Stromal cell of bone marrow (primary cell): ENCODE results near the gene SDK1.

Experiments
- DNase-seq: peaks from one replicate; pipeline ENCODE4 v3.0.0-alpha.2; 2012; ENCODE audit warnings: low read depth

Gene SDK1

DNA sequence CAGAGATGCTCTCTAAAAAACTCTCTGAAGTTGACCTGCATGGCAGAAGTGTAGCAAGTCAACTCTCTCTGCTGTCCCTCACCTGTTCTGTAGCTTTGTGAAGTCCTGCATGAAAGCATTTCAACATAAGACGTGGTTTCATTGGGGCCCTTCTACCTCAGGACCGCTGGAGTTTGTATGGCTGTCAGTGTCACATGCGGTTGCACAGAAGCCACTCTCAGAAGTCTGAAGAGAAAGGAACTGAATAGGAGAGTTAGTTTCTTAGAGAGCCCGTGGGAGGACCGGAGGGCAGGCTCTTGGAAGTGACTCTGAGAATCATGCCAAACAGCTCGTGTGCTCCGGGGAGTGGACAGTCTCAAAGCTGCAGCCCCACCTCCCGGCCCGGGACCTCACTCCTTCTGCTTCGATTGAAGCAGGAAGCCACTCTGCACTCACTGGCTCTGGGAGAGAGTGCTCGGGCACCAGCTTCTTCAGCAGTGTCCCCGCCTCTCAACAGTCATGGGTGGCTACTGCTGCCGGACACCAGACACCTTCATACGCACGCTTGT, 486.7 kb downstream of the SDK1 start:
- DNase-seq = no peak

DNA sequence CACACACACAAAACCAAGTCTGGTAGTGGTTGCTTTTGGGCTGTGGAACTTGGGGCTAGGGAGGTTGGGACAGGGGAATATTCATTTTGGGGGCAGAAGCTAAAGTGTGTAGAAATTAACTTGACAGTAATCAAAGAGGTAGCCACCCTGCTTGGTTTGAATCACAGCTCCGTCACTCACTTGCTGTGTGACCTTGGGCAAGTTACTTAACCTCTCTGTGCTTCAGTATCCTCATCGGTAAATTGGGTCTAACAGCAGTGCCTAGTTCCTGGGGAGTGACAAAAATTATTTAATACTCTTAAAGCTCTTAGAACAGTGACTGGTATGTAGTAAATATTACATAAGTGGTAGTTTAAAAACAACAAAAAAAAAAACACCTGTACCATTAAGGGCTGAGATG, 489.8 kb downstream of the SDK1 start:
- DNase-seq = no peak

DNA sequence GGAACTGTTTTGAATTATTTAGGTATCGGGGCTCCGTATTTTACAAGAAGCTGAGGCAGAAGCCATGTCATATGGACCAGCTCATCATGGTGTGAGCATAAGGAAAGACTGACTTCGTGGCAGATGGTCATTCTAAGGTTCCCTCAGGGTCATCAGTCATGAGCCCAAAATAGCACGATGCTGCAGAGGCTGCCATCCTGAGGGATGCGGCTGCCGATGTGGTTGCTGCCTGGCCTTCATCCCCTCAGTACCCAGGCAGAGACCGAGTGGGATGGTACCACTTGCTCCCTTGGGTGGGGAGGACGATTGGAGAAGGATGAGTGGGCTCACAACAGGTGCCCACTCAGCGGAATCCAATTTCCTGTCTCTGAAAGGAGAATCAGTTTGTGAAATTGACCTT, 490.3 kb downstream of the SDK1 start:
- DNase-seq = no peak

DNA sequence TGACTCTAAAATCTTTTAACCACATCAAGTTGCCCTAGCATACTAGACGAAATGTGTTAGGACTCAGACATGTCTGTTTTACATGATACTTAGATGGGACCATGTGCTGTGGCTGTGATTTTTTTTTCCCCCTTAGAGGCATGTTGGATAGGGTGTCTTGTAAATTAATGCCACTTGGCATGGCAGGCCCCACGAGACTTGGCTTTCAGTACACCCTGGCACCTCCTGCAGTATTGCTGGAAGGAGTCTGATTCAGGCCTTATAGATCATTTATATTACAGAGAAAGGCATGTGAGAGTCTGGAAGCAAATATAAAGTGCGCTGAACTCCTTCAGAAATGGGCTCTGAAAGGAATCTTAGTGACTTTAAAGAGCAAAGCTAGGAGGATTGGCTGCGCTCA, 494.1 kb downstream of the SDK1 start:
- no peak for DNase-seq

DNA sequence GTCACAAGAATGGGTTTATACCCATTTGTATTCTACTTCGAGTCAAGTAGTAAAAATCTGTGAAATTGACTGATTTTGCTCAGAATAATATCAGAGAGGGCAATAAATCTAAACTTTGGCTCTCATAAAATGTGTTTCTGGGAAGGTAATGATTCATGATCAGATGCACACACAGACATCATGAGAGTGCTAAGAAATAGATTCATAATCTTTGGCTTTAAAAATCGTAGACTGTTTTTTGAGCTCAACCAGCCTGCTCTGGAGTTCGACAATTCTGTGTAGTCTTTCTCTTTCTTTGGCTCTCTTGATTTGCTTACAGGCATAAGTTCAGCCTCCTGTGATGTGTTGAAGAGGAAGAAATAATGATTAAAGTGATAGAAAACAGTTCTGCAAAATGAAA, 494.7 kb downstream of the SDK1 start:
- DNase-seq = no peak

DNA sequence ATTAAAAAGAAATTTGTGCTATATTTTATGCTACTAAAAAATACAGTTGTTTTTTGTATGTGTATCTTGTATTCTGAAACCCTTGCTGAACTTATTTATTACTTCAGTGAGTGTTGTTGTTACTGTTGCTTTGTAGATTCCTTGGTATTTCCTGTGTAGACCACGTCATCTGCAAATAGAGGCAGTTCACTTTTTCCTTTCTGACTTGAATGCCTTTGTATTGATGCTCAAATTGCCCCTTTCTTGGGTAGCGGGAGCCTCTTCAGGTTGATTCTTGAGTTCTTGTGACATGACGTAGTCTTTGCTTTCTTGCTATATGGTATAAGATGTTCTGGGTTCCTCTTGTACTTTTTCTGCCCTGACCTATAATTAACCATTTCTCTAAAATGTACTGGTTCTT, 504.1 kb downstream of the SDK1 start:
- DNase-seq = no peak

DNA sequence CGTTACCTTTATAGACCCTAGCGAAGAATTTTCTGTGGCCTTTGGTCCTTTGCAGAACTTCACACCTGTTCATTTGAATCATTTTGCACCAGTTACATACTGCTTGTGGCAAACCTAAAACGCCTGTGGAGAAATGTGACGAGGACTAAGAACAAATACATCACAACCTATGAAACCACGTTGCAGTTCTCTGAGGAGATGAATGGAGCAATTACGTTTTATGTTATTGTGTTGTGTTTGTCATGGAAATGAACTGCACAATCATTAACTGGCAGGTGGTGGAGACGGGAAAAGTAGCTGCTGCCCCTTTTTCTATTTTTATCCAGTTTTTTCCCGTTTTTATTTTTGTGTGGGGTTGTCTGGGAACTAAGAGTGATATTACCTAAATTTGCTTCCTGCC, 505.5 kb downstream of the SDK1 start:
- no peak for DNase-seq

DNA sequence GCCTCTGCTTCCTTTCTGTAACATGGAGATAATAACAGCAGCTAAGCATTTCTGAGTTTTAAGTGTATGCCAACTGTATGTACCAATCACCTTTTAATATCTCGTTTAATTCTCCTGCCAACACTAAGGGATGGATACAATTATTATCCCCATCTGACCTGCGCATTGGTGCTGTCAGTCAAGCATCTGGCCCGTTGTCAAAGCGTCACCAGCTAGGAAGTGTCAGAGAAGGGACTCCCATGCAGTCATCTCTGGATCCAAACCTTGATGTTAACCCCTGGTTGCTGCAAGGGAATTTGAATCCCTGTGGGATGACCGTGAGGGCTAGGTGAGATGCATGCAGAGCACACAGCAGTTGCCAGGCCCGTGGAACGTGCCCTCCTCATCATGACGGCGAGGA, 506.8 kb downstream of the SDK1 start:
- DNase-seq = no peak

DNA sequence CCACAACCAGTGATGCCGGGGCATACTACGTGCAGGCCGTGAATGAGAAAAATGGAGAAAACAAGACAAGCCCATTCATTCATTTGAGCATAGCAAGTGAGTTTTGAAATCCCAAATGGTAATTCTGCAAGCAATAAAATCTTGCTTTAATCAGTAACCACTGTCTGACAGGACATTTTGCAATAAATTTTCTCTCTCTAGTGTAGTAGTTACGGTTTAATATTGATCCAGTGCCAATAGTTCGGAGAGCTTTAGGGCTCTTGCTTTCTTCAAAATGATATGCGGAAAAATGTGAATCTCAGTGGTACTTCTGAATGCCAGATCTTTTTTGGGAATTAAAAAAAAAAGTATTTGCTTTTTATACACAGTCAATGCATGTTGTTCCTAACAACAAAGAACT, 520.4 kb downstream of the SDK1 start:
- DNase-seq = no peak

DNA sequence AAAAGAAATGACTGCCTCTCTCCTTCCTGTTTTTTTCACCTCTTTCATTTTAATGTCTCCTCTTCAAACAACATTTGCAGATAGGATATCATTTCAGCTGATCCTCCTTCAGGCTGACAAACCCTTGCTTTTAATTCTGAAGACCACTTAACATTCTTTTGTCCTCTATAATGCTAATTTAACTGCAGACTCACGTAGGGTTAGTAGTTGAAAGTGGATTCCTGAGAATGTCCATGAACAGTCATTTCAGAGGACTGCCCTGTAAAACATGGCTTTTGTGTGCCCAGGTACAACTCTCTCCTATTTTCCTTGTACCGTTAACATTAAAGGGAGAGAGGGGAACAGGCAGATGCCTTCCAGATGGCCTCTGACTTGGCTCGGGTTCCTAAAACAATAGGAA, 524.4 kb downstream of the SDK1 start:
- no peak for DNase-seq

DNA sequence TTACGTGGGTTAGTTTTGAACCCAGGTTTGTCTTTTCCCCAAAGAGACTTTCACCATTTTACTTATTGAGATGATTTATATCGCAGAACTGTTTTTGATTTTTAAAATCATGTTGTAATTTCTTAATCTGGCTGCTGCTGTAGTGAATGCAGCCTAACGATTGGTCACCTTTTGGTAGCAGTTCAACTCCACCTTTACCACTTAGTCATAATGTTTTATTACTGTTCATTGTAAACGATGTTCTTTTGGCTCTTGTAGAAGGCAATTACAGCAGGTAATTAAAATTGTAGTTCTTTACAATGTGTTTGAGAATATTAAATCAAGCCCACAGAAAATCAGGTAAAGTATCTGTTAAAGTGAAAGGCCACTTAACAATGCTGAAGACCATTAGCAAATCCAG, 531.1 kb downstream of the SDK1 start:
- DNase-seq = no peak

DNA sequence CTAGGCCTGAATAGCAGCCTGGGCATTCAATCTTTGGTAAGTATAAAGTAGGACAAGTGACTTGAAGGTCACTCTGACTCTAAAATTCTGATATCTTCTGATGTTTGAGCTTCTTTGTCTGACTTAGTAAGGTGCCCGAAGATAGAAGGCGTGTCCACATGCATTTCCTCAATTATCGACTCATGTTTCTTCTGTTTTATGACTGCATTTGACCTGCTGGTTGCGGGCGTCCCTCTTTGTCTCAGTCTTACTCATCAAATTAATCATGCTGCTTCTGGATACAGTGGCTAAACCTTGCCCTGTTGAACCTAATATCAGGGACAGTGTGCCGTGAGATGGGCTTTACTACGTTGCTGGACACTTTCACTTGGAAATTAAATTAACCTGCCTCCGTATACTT, 534.1 kb downstream of the SDK1 start:
- DNase-seq = no peak

DNA sequence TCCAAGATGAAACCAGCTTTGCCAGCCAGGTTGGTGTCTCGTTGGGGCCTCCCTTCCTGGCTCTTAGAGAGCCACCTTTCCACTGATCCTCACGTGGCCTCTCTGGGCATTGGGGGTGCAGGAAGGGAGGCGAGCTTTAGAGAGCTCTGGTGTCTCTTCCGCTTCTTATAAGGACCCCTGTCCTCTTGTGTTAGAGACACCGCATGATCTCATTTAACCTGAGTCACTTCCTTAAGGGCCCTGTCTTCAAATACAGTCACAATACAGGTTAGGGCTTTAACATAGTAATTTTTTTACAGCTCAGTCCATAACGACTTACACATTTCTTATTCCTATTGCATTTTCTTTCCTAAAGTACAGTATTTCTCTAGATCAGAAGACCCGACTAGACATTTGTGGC, 535.8 kb downstream of the SDK1 start:
- DNase-seq = no peak

DNA sequence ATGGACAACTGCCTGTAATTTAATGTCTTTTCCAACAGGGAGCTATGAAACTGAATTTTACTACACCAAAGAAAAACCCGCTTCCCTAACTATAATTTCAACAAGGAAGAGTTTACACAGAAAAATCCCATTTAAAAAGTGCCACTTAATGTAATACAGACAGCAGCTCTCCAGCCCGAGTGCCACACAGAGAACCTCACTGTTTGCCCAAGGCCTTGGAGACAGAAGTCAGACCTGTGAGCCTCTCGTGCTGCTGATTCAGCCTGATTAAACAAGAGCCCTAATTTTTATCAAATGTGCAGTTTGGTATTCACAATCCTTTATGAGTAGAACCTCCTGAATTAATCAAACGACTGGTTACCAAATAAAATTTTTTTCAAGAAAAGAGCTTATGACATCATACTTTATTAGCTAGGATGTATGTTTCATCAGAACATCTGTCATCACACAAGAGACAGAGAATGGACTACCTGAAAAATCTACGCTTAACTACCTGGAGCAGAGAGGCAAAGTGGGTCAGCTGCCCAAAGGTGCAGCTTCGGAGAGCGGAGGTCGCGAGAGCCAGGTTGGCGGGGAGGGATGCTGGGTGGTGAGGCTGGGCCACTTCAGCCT, 543.6 kb downstream of the SDK1 start:
- no peak for DNase-seq

DNA sequence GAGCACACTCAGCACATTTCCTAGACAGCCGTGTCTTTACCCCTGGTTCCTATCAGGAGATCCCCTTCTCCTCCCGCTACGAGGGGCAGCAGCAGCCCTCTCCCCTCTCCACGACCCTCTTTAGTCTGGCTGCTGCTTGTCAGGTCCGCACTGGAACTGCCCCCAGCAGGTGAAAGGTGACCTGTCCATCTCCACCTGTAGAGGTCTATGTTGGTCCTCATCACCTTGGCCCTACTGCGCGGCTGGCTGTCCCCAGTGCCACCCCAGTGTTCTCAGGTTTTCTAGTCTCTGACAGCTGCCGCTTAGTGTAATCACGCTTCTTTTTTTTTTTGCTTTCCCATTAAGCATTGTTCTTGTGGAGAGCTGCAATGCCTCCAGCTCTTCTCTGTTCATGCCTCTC, 545.7 kb downstream of the SDK1 start:
- DNase-seq = no peak

DNA sequence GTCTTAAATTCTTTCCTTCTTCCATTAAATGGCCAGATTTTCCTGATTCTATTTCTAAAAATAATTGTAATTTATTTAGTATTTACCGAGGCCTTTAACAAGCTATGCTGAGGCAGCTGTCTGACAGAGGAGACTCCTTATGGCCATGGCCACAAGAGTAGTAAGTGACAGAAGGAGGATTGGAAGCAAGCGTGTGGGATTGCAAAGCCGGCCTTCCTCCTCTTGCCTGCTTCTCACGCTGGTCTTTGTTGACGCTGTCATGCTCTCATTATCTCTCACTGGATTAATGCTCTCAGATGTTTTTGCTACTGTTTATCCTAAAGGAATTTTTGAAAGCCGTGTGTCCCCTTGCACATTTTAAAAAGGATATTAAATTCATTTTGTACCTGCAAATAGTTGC, 546.3 kb downstream of the SDK1 start:
- no peak for DNase-seq

DNA sequence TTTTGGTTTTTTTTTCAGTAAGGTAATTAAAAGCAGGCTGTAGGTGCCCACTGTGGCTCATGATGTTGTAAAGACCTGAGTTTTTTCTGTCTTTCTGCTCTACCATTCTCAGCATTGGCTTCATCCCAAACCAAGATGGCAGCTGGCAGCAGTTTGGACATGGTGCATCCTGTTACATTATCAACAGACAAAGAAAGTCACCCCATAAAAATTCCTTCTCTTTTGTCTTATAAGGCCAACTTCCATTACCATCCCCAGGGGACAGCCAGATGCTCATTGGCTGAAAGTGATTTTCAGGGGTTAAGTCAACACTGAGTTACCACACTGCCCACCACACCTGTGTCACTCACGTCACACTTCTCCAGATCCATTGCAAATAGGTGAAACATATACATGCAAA, 558.4 kb downstream of the SDK1 start:
- DNase-seq = no peak

DNA sequence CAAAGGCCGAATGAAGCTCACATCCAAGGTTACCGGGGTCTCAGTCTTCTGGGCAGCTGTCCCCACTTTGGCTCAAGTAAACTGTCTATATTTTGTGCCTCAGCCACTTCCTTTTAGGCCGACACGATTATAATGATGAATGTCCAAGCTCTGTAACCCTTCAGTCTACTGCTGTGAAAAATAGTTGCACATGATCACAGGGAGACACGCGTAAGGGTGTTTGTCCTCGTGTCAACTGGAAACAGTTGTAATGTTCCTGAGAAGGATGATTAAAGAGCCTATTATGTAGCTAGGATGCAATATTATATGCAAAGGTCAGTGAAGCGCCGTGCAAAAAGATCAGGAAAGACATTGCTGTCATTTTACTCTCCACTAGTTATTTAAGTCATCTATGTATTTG, 559.9 kb downstream of the SDK1 start:
- DNase-seq = no peak

DNA sequence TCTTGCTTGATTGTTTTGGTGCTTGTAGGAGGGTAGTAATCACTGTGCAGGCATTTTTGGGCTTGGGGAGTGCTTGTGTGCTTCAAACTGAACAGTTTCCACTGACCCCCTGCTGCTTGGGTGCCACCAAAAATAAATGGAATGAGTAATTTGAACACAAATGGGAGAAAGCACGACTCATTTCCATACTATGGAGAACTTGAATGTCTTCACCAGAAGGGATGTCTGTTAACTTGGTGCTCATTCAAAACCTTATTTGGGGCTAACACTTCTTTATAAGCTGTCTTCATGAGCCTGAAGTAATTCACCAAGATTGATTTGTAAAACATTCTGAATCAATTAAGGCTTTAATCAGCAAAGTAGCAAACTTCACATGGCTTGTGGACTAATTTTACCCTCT, 560.3 kb downstream of the SDK1 start:
- DNase-seq = peak; percentile 4

DNA sequence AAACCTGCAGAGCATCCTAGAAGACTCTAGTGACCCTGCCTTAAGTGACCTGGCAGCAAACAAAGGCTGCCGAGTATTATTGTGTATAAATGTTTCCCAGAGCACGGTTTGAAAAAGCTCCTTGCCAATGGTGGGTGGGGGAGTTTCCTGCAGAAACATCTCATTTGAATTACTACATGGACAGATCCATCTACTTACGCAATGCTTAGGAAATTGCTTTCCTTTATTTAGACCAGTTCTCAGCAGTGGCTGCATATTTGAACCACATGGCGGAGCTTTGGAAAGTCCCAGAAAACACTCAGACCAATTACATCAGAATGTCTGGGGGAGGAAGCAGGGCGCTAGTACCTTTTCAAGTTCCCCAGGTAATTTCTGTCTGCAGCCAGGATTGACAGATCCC, 560.9 kb downstream of the SDK1 start:
- DNase-seq = peak; percentile 42

DNA sequence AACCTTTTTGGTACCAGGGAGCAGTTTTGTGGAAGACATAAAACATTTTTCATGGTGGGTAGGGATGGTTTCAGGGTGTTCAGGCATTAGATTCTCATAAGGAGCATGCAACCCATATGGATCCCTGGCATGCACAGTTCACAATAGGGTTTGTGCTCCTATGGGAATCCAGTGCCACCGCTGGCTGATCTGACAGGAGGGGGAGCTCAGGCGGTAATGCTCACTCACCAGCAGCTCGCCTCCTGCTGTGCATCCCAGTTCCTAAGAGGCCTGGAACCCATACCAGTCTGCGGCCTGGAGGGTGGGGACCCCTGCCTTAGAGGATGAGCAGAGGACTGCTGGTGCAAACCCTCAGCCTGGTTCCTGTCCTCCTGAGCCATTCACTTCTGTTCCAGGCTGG, 561.7 kb downstream of the SDK1 start:
- no peak for DNase-seq

DNA sequence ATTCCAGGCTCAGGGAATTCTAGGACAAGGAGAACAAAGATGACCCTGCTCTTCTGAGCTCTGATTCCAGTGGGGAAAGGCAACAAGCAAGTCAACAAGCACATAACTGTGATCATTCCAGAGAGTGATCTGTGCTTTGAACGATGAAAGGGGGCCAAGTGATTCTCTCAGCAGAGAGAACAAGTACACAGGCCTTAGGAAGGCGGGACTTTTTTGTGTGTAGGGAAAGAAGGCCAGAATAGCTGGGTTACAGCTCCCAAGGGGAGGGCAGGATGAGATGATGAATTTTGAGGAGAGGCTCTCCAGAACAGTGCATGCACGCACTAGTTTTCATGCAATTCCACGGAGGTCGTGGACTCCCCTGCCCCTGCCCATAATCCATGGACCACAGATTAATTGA, 565.2 kb downstream of the SDK1 start:
- no peak for DNase-seq

DNA sequence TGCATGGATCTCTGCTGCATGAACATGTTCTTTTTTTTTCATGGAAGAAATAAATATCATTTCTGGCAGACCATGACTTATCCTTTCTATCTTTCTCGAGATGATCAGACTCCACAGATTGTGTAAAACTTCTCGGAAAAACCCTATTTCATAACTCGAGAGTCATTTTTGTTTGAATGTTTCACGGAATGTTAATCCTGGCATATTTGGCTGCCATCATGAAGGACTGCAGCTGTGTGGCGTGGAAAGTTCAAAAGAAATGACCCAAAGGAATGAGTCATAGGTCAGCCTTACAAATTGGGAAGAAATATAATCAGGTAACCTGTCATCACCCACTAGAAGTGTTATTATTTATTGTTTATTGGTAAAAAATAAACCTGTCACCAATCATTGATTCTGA, 566.8 kb downstream of the SDK1 start:
- peak; percentile 10 for DNase-seq

DNA sequence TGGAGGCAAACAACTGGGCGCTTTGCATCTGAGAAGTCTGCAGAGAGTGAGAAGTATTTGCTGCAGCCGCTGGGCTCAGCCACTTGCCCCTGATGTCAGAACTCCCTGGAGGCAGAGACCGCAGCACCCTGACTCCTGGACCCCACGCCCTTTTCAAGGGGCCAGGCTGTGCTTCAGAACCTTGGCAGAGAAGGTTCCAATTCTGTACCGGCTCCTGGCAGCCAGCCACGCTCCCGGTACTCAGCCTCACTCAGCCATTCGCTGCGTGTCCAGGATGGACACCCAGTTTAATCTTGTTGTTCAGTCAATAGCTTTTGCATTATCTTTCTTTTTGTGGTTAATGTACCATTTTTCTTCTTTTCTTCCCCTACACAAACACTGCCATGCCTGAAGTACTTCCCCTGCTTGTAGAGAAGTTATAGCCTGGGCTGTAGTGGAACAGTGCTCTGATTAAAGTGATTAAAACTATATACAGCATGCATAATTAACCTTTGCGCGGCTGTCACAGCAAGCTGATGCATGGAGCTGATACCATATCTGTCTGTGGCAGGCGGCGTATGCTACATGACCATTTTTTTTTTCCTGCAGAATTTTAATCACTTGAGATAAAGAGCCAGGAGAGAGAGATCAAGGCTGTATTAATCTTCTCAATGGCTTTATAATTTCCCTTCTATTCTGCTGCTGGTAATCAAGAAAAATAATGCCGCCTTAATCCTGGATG, 578.5 kb downstream of the SDK1 start:
- DNase-seq = no peak
